Measurements from ENCODE around the gene RGP1.

RGP1 gene

GRCh38 chr9:35771943-35772342, 22.9 kb downstream of the RGP1 start:
- no peak for DNase-seq (ENCODE audit: low spot score)

GRCh38 chr9:35774907-35775635, 26.0 kb downstream of the RGP1 start:
- no peak for DNase-seq (ENCODE audit: low spot score)

- no peak for DNase-seq (ENCODE audit: low spot score)
These were observed 26.9 kb downstream of the RGP1 start for GRCh38 chr9:35776018-35776417.

GRCh38 chr9:35778496-35778895, 29.4 kb downstream of the RGP1 start:
- no peak for DNase-seq (ENCODE audit: low spot score)

- no peak for DNase-seq (ENCODE audit: low spot score)
These were observed 32.0 kb downstream of the RGP1 start for GRCh38 chr9:35781066-35781465.

- no peak for DNase-seq (ENCODE audit: low spot score)
These were observed 34.3 kb downstream of the RGP1 start for GRCh38 chr9:35783418-35783817.

GRCh38 chr9:35789541-35789940, 40.5 kb downstream of the RGP1 start:
- DNase-seq (ENCODE audit: low spot score), result no peak

GRCh38 chr9:35790025-35790384, 40.9 kb downstream of the RGP1 start:
- no peak for DNase-seq (ENCODE audit: low spot score)

- peak; percentile 79 for DNase-seq (ENCODE audit: low spot score)
These were observed 41.6 kb downstream of the RGP1 start for GRCh38 chr9:35790385-35791296.

GRCh38 chr9:35791297-35791921, 42.3 kb downstream of the RGP1 start, which contains the start of gene NPR2:
Gene NPR2 (plus strand): TSS chr9:35791591. CDS start chr9:35792409, 818 bp downstream.
- DNase-seq (ENCODE audit: low spot score), result no peak

- no peak for DNase-seq (ENCODE audit: low spot score)
These were observed 43.1 kb downstream of the RGP1 start for GRCh38 chr9:35792024-35792813.

- DNase-seq (ENCODE audit: low spot score), result no peak
These were observed 43.7 kb downstream of the RGP1 start for GRCh38 chr9:35792826-35793225.

- DNase-seq (ENCODE audit: low spot score), result no peak
These were observed 44.4 kb downstream of the RGP1 start for GRCh38 chr9:35793461-35793860.

- DNase-seq (ENCODE audit: low spot score), result peak; percentile 60
These were observed 46.6 kb downstream of the RGP1 start for GRCh38 chr9:35795695-35796094.

- DNase-seq (ENCODE audit: low spot score), result no peak
These were observed 48.4 kb downstream of the RGP1 start for GRCh38 chr9:35797311-35798109.

GRCh38 chr9:35798658-35799374, 49.7 kb downstream of the RGP1 start:
- peak; percentile 98 for DNase-seq (ENCODE audit: low spot score)

GRCh38 chr9:35800530-35800929, 51.4 kb downstream of the RGP1 start:
- no peak for DNase-seq (ENCODE audit: low spot score)

GRCh38 chr9:35801328-35802128, 52.4 kb downstream of the RGP1 start:
- no peak for DNase-seq (ENCODE audit: low spot score)

- DNase-seq (ENCODE audit: low spot score), result no peak
These were observed 57.0 kb downstream of the RGP1 start for GRCh38 chr9:35806101-35806500.

Data from kidney capillary endothelial cell (primary cell).